ENCODE measurements around the gene NAGPA. TPM values are rescaled to one million over a fixed set of nuclear protein-coding genes. Genes with fewer than 3 reads are reported as not detected.

Gene NAGPA
- total RNA-seq, 4 donors from 2014 or later, result 27.6 to 85.1 (median 45.1) TPM

GRCh38 chr16:5042574-5043171 lies 8.9 kb upstream of the NAGPA start:
- 62 to 70% methylated on average over 14 of the region's 14 CpGs for WGBS, 2 donors

GRCh38 chr16:5041600-5042133 lies 7.9 kb upstream of the NAGPA start:
- H3K4me3 ChIP-seq (ENCODE audit: low read depth, poor library complexity, severe bottlenecking), result no peak overlapping the region
- WGBS, 2 donors, result 71 to 76% methylated on average over 12 of the region's 12 CpGs
- TF ChIP-seq CTCF (IDR thresholded peaks at IDR 0.05) (no peak), POLR2A (IDR thresholded peaks at IDR 0.05) (no peak)
- no peak for DNase-seq (ENCODE audit: low spot score in 2 of 2)
- intact Hi-C loops (cut with DNase I; ENCODE audit: low total_unique reads), result no loop called here

More at GRCh38 chr16:5042574-5043171, 8.9 kb upstream of the NAGPA start:
- H3K4me3 ChIP-seq (ENCODE audit: low read depth, poor library complexity, severe bottlenecking), result no peak overlapping the region
- DNase-seq (ENCODE audit: low spot score in 2 of 2), result no peak
- intact Hi-C loops (cut with DNase I; ENCODE audit: low total_unique reads), result no loop called here
- no peak for TF ChIP-seq CTCF (IDR thresholded peaks at IDR 0.05)
- no peak for TF ChIP-seq POLR2A (IDR thresholded peaks at IDR 0.05)

GRCh38 chr16:5040451-5040850 lies 6.7 kb upstream of the NAGPA start:
- 63 to 71% methylated on average over 7 of the region's 7 CpGs for WGBS, 2 donors
- no peak for DNase-seq (ENCODE audit: low spot score in 2 of 2)
- intact Hi-C loops (cut with DNase I; ENCODE audit: low total_unique reads), result no loop called here
- H3K4me3 ChIP-seq (ENCODE audit: low read depth, poor library complexity, severe bottlenecking), result no peak overlapping the region
- no peak for TF ChIP-seq CTCF (IDR thresholded peaks at IDR 0.05)
- TF ChIP-seq POLR2A (IDR thresholded peaks at IDR 0.05), result no peak

GRCh38 chr16:5036228-5037156 lies 2.8 kb upstream of the NAGPA start:
- no peak for DNase-seq (ENCODE audit: low spot score in 2 of 2)
- 36 to 42% methylated on average over 12 of the region's 12 CpGs for WGBS, 2 donors
- TF ChIP-seq POLR2A (IDR thresholded peaks at IDR 0.05) (no peak), CTCF (IDR thresholded peaks at IDR 0.05) (no peak)
- intact Hi-C loops (cut with DNase I; ENCODE audit: low total_unique reads), result no loop called here
- H3K4me3 ChIP-seq (ENCODE audit: low read depth, poor library complexity, severe bottlenecking), result no peak overlapping the region

- no peak for TF ChIP-seq POLR2A (IDR thresholded peaks at IDR 0.05)
- TF ChIP-seq CTCF (IDR thresholded peaks at IDR 0.05), result no peak
- intact Hi-C loops (cut with DNase I; ENCODE audit: low total_unique reads), result no loop called here
- WGBS, 2 donors, result 61 to 69% methylated on average over 1 of the region's 1 CpG
- H3K4me3 ChIP-seq (ENCODE audit: low read depth, poor library complexity, severe bottlenecking), result no peak overlapping the region
- no peak for DNase-seq (ENCODE audit: low spot score in 2 of 2)
Observed at GRCh38 chr16:5035909-5036227, 2.1 kb upstream of the NAGPA start.

All from lower leg skin (tissue), 4 donors.